HepG2 (cell line): ENCODE measurements around the gene PPP1R13B. TPM values are rescaled to one million over a fixed set of nuclear protein-coding genes. Genes with fewer than 3 reads are reported as not detected.

Source experiments
- AGO2 ChIP-seq: fragments of 200-400 bp; formaldehyde crosslinking; optimal IDR thresholded peaks from 2 replicates; pipeline ENCODE3; 2017; ENCODE audit warnings: mild to moderate bottlenecking, low read depth, low read length, moderate library complexity
- AHR ChIP-seq: IDR thresholded peaks from 2 replicates; pipeline ENCODE4 v1.6.1; 2018; ENCODE audit warnings: missing genetic modification reagents, missing compliant biosample characterization
- ARNT2 ChIP-seq: sonication (generic); formaldehyde crosslinking; IDR thresholded peaks from 2 replicates; pipeline ENCODE4 v1.8.0; 2022; ENCODE audit warnings: mild to moderate bottlenecking, low read depth, missing genetic modification reagents, moderate library complexity
- CENPX ChIP-seq: sonication (generic); formaldehyde crosslinking; IDR thresholded peaks from 2 replicates; pipeline ENCODE4 v1.9.0; 2021; ENCODE audit warnings: mild to moderate bottlenecking, missing genetic modification reagents, moderate library complexity
- GABPB1 ChIP-seq: IDR thresholded peaks from 2 replicates; pipeline ENCODE4 v1.6.1; 2016; ENCODE audit warnings: mild to moderate bottlenecking, missing genetic modification reagents, moderate library complexity, missing compliant biosample characterization
- HNF4G ChIP-seq, 2 experiments: sonication (generic) in 1 of 2; formaldehyde crosslinking in 1 of 2; IDR thresholded peaks; 2 replicates each; pipeline versions ENCODE4 v1.4.0 to v1.6.1; 2011 to 2020; ENCODE audit warnings: borderline replicate concordance in 2 of 2, low read depth in 2 of 2, mild to moderate bottlenecking in 2 of 2, low read length in 1 of 2, missing genetic modification reagents in 1 of 2, moderate library complexity in 1 of 2
- HNRNPL ChIP-seq: fragments of 200-400 bp; formaldehyde crosslinking; IDR thresholded peaks from 2 replicates; pipeline ENCODE4 v1.6.1; 2017; ENCODE audit warnings: mild to moderate bottlenecking, low read depth, low read length
- MIER3 ChIP-seq: IDR thresholded peaks from 2 replicates; pipeline ENCODE4 v1.6.1; 2016; ENCODE audit warnings: missing compliant biosample characterization, borderline replicate concordance
- NR2C2 ChIP-seq: sonication (generic); formaldehyde crosslinking; IDR thresholded peaks from 2 replicates; pipeline ENCODE4 v1.4.0; 2020; ENCODE audit warnings: missing genetic modification reagents, mild to moderate bottlenecking, moderate library complexity, borderline replicate concordance
- POLR2A ChIP-seq, 2 experiments: IDR thresholded peaks; 2 replicates each; pipeline ENCODE4 v1.6.1; 2011; ENCODE audit warnings: low read depth in 2 of 2, low read length in 2 of 2, mild to moderate bottlenecking in 1 of 2, moderate library complexity in 1 of 2; ENCODE audit not compliant: insufficient read depth in 1 of 2
- PRMT3 ChIP-seq: sonication (generic); formaldehyde crosslinking; IDR thresholded peaks from 2 replicates; pipeline ENCODE4 v1.8.1; 2022; ENCODE audit warnings: low read depth, mild to moderate bottlenecking, moderate library complexity, missing genetic modification reagents, borderline replicate concordance
- RARA ChIP-seq: IDR thresholded peaks from 2 replicates; pipeline ENCODE4 v1.6.1; 2016; ENCODE audit warnings: missing genetic modification reagents, missing compliant biosample characterization
- TAF15 ChIP-seq: fragments of 200-400 bp; formaldehyde crosslinking; IDR thresholded peaks from one replicate; pipeline ENCODE4 v1.6.1; 2018; ENCODE audit warnings: mild to moderate bottlenecking, low read depth, low read length; ENCODE audit not compliant: poor library complexity, severe bottlenecking
- WIZ ChIP-seq: sonication (generic); formaldehyde crosslinking; IDR thresholded peaks from 2 replicates; pipeline ENCODE4 v1.5.1; 2020; ENCODE audit warnings: mild to moderate bottlenecking, missing genetic modification reagents
- ZC3H4 ChIP-seq: sonication (generic); formaldehyde crosslinking; IDR thresholded peaks from 2 replicates; pipeline ENCODE4 v1.4.0; 2020; ENCODE audit warnings: missing genetic modification reagents, borderline replicate concordance
- ZFP36L2 ChIP-seq: sonication (generic); formaldehyde crosslinking; IDR thresholded peaks from 2 replicates; pipeline ENCODE4 v1.4.0; 2020; ENCODE audit warnings: missing genetic modification reagents
- ZNF607 ChIP-seq: sonication (generic); formaldehyde crosslinking; IDR thresholded peaks from 2 replicates; pipeline ENCODE4 v1.5.1; 2020; ENCODE audit warnings: missing genetic modification reagents, mild to moderate bottlenecking, borderline replicate concordance
- polyA plus RNA-seq, 8 experiments: library from polyadenylated mRNA; depleted of rRNA in 3 of 8; stranded (reverse) in 7 of 8; unstranded in 1 of 8; fragments of >200 nt; fragmentation: Illumina TruSeq in 4 of 8; extraction: Trizol in 4 of 8; gene quantifications; 2 replicates each; pipeline versions ENCODE4 v1.2.1 to v1.2.3, GENCODE V29; 2011 to 2016; ENCODE audit warnings: low read depth in 4 of 8, missing spikeins in 1 of 8, mixed read lengths in 1 of 8; ENCODE audit not compliant: insufficient read depth in 1 of 8
- total RNA-seq, 5 experiments: library from RNA; depleted of rRNA; stranded (reverse); fragments of >200 nt; fragmentation: Illumina TruSeq; extraction: Trizol; gene quantifications; 2 replicates each; pipeline ENCODE4 v1.2.3, GENCODE V29; 2016; ENCODE audit warnings: low read depth in 1 of 5
- TF ChIP-seq, protein P1 (sequence below): fragments of 450-650 bp; IDR thresholded peaks from 2 replicates; pipeline ENCODE4 v1.6.1; 2017
- TF ChIP-seq, protein P2 (sequence below): sonication (generic); formaldehyde crosslinking; IDR thresholded peaks from 2 replicates; pipeline ENCODE4 v1.4.0; 2020; ENCODE audit warnings: mild to moderate bottlenecking, low read depth, missing genetic modification reagents
- TF ChIP-seq, protein P3 (sequence below): sonication (generic); formaldehyde crosslinking; IDR thresholded peaks from 2 replicates; pipeline ENCODE4 v1.5.0; 2020; ENCODE audit warnings: missing genetic modification reagents, mild to moderate bottlenecking, borderline replicate concordance
- TF ChIP-seq, protein P4 (sequence below): conservative IDR thresholded peaks from 2 replicates; pipeline ENCODE4 v1.6.1; 2018; ENCODE audit warnings: missing genetic modification reagents

The PPP1R13B gene
- total and polyA plus RNA-seq, 2 of the 13 experiments (the other 11 are each of a cell fraction or from before 2014, with no cell fraction given): 4.6 to 9.4 TPM

DNA sequence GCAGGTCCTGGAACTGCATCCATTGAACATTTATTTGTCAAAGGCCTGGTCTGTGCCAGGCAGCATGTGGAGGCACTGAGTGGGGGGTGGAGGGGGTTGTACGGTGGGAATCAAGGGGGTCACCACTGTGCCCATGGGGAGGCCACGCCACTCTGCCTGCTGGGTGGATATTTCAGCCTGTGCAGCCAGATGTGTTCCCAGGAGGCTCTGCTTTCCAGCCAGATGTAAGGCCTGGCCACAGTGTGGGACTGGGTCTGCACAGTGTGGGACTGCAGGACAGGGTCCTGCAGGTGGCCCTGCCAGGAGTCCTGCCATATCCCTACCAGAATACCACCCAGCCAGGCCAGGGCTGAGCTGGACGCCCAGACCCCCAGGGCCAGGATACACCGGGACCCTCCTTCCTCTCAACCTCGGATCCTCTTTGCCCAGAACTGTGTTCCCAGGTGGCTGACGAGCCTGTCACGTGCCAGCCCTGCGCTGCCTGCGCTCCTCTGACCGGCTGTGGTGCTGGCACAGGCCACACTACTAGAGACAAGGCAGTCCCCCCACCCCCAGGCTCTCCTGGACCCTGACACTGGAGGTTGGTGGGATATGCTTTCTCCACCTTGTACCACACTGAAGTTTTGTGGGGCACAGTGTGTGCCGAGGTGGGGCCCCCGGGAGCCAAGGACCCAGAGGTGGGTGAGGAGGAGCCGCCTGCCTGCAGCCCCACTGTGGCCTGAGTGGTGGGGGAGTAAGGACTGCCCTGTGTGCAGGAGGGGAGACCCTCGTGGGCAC lies 149.6 kb downstream of the PPP1R13B start (continued):
- TF ChIP-seq, protein P1, sequence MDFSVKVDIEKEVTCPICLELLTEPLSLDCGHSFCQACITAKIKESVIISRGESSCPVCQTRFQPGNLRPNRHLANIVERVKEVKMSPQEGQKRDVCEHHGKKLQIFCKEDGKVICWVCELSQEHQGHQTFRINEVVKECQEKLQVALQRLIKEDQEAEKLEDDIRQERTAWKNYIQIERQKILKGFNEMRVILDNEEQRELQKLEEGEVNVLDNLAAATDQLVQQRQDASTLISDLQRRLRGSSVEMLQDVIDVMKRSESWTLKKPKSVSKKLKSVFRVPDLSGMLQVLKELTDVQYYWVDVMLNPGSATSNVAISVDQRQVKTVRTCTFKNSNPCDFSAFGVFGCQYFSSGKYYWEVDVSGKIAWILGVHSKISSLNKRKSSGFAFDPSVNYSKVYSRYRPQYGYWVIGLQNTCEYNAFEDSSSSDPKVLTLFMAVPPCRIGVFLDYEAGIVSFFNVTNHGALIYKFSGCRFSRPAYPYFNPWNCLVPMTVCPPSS: no peak
- no peak for TF ChIP-seq PRMT3 (CRISPR knock-in tag)
- TF ChIP-seq, protein P2, sequence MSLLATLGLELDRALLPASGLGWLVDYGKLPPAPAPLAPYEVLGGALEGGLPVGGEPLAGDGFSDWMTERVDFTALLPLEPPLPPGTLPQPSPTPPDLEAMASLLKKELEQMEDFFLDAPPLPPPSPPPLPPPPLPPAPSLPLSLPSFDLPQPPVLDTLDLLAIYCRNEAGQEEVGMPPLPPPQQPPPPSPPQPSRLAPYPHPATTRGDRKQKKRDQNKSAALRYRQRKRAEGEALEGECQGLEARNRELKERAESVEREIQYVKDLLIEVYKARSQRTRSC (CRISPR knock-in tag): no peak
- no peak for TF ChIP-seq ZFP36L2
- TF ChIP-seq AGO2: peak; percentile 73
- no peak for TF ChIP-seq HNRNPL
- TF ChIP-seq AHR (CRISPR knock-in tag): no peak
- TF ChIP-seq ZC3H4 (CRISPR knock-in tag): no peak
- no peak for TF ChIP-seq WIZ
- no peak for TF ChIP-seq RARA (CRISPR knock-in tag)
- no peak for TF ChIP-seq ZNF607 (CRISPR knock-in tag)
- no peak for TF ChIP-seq ARNT2 (CRISPR knock-in tag)
- TF ChIP-seq TAF15: no peak
- TF ChIP-seq HNF4G (IDR thresholded peaks at IDR 0.05; ENCODE audit: borderline replicate concordance, low read depth, low read length): no peak
- TF ChIP-seq HNF4G (CRISPR knock-in tag; IDR thresholded peaks at IDR 0.05; ENCODE audit: borderline replicate concordance, low read depth): no peak
- peak in 1 of 2 experiments; percentile 20; a peak in 1 of 4 replicates for TF ChIP-seq POLR2A (IDR thresholded peaks at IDR 0.05; ENCODE audit: insufficient read depth in 1 of 2, low read depth in 2 of 2, low read length in 2 of 2)
- TF ChIP-seq NR2C2: no peak
- TF ChIP-seq, protein P3, sequence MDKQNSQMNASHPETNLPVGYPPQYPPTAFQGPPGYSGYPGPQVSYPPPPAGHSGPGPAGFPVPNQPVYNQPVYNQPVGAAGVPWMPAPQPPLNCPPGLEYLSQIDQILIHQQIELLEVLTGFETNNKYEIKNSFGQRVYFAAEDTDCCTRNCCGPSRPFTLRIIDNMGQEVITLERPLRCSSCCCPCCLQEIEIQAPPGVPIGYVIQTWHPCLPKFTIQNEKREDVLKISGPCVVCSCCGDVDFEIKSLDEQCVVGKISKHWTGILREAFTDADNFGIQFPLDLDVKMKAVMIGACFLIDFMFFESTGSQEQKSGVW (CRISPR knock-in tag): no peak
- no peak for TF ChIP-seq MIER3 (CRISPR knock-in tag)
- TF ChIP-seq, protein P4, sequence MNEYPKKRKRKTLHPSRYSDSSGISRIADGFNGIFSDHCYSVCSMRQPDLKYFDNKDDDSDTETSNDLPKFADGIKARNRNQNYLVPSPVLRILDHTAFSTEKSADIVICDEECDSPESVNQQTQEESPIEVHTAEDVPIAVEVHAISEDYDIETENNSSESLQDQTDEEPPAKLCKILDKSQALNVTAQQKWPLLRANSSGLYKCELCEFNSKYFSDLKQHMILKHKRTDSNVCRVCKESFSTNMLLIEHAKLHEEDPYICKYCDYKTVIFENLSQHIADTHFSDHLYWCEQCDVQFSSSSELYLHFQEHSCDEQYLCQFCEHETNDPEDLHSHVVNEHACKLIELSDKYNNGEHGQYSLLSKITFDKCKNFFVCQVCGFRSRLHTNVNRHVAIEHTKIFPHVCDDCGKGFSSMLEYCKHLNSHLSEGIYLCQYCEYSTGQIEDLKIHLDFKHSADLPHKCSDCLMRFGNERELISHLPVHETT (CRISPR knock-in tag): no peak
- TF ChIP-seq CENPX (CRISPR knock-in tag): no peak
- TF ChIP-seq GABPB1 (CRISPR knock-in tag): no peak
